Transverse colon (tissue), 3 donors: Measurements from ENCODE around the gene NRCAM.

Source experiments
- CTCF ChIP-seq, 5 experiments: fragments of 200-600 bp in 3 of 5; fragments of 450-650 bp in 2 of 5; sonication (generic) in 3 of 5; IDR thresholded peaks; 1 replicate in 2 of 5; 2 replicates in 3 of 5; pipeline ENCODE4 v1.5.1; 2016 to 2017; ENCODE audit warnings: antibody characterized with exemption in 5 of 5, inconsistent platforms in 3 of 5, mild to moderate bottlenecking in 2 of 5, moderate library complexity in 1 of 5
- POLR2A ChIP-seq: fragments of 450-650 bp; IDR thresholded peaks from one replicate; pipeline ENCODE4 v1.6.1; 2016; ENCODE audit warnings: antibody characterized with exemption, mild to moderate bottlenecking, moderate library complexity

GRCh38 chr7:108303332-108303731 is 152.9 kb downstream of the NRCAM start:
- TF ChIP-seq POLR2A (no peak), CTCF (IDR thresholded peaks at IDR 0.05) (no peak)
